Panc1 (cell line): Measurements from ENCODE around the gene CUTA. TPM values are rescaled to one million over a fixed set of nuclear protein-coding genes. Genes with fewer than 3 reads are reported as not detected.
A peak's percentile ranks its signal among the peaks of the same experiment; 100 is the strongest.

Experiments
- ATAC-seq: fragments of 200-7000 bp; cut with Tn5 transposase; 2 replicates; pipeline ENCODE4 v1.9.1; 2020; ENCODE audit warnings: mild to moderate bottlenecking, moderate library complexity
- BruUV-seq: library from RNA; stranded (reverse); fragments of 400-500 nt; replicated peaks from 2 replicates; lab custom pipeline; 2021; lab: Mats Ljungman, UMichigan
- CTCF ChIA-PET: fragments of 300-600 bp; sonication (Branson Sonifier 250); formaldehyde crosslinking; loops from one replicate; lab custom pipeline; 2022; ENCODE audit warnings: antibody characterized with exemption; lab: Charles Lee
- POLR2A ChIA-PET: fragments of 300-600 bp; sonication (Branson Sonifier 250); formaldehyde crosslinking; loops from one replicate; lab custom pipeline; 2022; ENCODE audit warnings: antibody characterized with exemption; lab: Charles Lee
- DNase-seq: peaks from one replicate; pipeline ENCODE4 v3.0.0-alpha.2; 2010; ENCODE audit warnings: low read depth, low spot score
- H3K27ac ChIP-seq: 2 replicates; pipeline ENCODE4 v1.5.1; 2011; ENCODE audit warnings: mild to moderate bottlenecking, low read length, inconsistent platforms
- H3K27me3 ChIP-seq: fragments of 200-500 bp; sonication (Bioruptor generic); 2 replicates; pipeline ENCODE4 v1.6.0; 2014; ENCODE audit warnings: low read length, inconsistent platforms; ENCODE audit not compliant: control insufficient read depth, insufficient read depth
- H3K36me3 ChIP-seq: fragments of 200-500 bp; sonication (Bioruptor generic); 2 replicates; pipeline ENCODE4 v1.5.1; 2014; ENCODE audit warnings: inconsistent platforms, mild to moderate bottlenecking, low read length, moderate library complexity; ENCODE audit not compliant: control insufficient read depth, insufficient read depth
- H3K4me1 ChIP-seq: 2 replicates; pipeline ENCODE4 v1.5.1; 2011; ENCODE audit warnings: inconsistent platforms, mild to moderate bottlenecking, low read length, moderate library complexity; ENCODE audit not compliant: control insufficient read depth, insufficient read depth
- H3K4me3 ChIP-seq, 2 experiments: 2 replicates each; pipeline ENCODE4 v1.5.1; 2011 to 2012; ENCODE audit warnings: low read depth in 2 of 2, low read length in 2 of 2, mild to moderate bottlenecking in 2 of 2, inconsistent platforms in 1 of 2, moderate library complexity in 1 of 2
- H3K9me3 ChIP-seq: fragments of 200-500 bp; sonication (Bioruptor generic); 2 replicates; pipeline ENCODE4 v1.5.1; 2014; ENCODE audit warnings: low read depth, mild to moderate bottlenecking, inconsistent platforms, low read length, moderate library complexity; ENCODE audit not compliant: control insufficient read depth, insufficient read depth
- POLR2AphosphoS5 ChIP-seq: IDR thresholded peaks from 2 replicates; pipeline ENCODE4 v1.6.1; 2012; ENCODE audit warnings: mild to moderate bottlenecking, low read depth, low read length, moderate library complexity
- SIN3A ChIP-seq: IDR thresholded peaks from 2 replicates; pipeline ENCODE4 v1.6.1; 2012; ENCODE audit warnings: low read depth, mild to moderate bottlenecking, low read length, moderate library complexity, borderline replicate concordance; ENCODE audit not compliant: insufficient read depth
- TCF7L2 ChIP-seq: IDR thresholded peaks from 2 replicates; pipeline ENCODE4 v1.6.1; 2011; ENCODE audit warnings: mild to moderate bottlenecking, low read depth, low read length, inconsistent platforms
- in situ Hi-C: cut with HindIII; loops from 2 replicates; pipeline ENCODE4 v1.10.0; 2016; ENCODE audit warnings: low sequenced_read_pairs, low pct_unique_long_range_greater_than_20kb
- intact Hi-C: fragments of 100-400 bp; cut with micrococcal nuclease; formaldehyde crosslinking; loops from one replicate; pipeline ENCODE4 v1.10.0; 2022; ENCODE audit not compliant: unreplicated experiment
- total RNA-seq: library from RNA; stranded (reverse); gene quantifications from one replicate; pipeline ENCODE4 v1.2.1, GENCODE V29; 2021; ENCODE audit not compliant: unreplicated experiment
- TF ChIP-seq, protein P1 (sequence below), 2 experiments: IDR thresholded peaks; 2 replicates each; pipeline ENCODE4 v1.6.1; 2011 to 2012; ENCODE audit warnings: low read depth in 2 of 2, control low read depth in 1 of 2, low read length in 1 of 2, mild to moderate bottlenecking in 1 of 2, moderate library complexity in 1 of 2; ENCODE audit not compliant: insufficient read depth in 1 of 2
- TF ChIP-seq, protein P2 (sequence below): fragments of 450-650 bp; IDR thresholded peaks from 2 replicates; pipeline ENCODE4 v1.5.1; 2017; ENCODE audit warnings: mild to moderate bottlenecking

CUTA gene
- total RNA-seq, 1 experiment from 2014 or later: 338 TPM

DNA sequence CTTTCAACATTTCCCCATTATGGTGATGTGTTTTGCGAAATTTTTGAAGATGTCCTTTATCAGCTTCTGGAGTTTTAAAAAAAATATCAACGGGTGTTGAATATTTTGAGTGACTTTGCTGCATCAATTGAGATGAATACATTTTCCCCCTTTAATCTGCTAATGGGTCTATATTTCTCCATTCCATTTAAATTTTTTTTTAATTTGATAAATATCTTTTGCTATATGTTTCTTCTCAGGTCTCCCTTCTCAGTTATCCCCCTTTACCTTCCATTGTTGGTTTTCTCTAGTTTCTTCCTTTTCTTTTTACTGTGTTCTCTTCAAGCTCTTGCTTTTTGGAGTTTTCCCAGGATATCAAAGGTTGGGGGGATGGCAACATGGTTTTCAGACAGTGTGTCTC is 27.7 kb downstream of the CUTA start:
- intact Hi-C loops: no loop called here
- ChIA-PET POLR2A (no interaction called here), CTCF (interaction anchor here (0.8 kb wide), 1 partner anchor 78 kb away, joined by 3 read pairs; no protein-coding TSS in a partner anchor)
- DNase-seq (no peak), ATAC-seq (no peak)
- Histone ChIP-seq H3K4me3 (no peak overlapping the region), H3K4me1 (peaks cover 18% of the 10 kb centered on the region), H3K36me3 (no peaks in the 10 kb centered on the region), H3K9me3 (no peaks in the 10 kb centered on the region), H3K27ac (peak overlapping the region; percentile 98), H3K27me3 (no peaks in the 10 kb centered on the region)
- BruUV-seq: no TSS peak
- in situ Hi-C loops: no loop called here
- TF ChIP-seq TCF7L2 (no peak), POLR2AphosphoS5 (no peak), SIN3A (no peak)
- TF ChIP-seq, protein P1, sequence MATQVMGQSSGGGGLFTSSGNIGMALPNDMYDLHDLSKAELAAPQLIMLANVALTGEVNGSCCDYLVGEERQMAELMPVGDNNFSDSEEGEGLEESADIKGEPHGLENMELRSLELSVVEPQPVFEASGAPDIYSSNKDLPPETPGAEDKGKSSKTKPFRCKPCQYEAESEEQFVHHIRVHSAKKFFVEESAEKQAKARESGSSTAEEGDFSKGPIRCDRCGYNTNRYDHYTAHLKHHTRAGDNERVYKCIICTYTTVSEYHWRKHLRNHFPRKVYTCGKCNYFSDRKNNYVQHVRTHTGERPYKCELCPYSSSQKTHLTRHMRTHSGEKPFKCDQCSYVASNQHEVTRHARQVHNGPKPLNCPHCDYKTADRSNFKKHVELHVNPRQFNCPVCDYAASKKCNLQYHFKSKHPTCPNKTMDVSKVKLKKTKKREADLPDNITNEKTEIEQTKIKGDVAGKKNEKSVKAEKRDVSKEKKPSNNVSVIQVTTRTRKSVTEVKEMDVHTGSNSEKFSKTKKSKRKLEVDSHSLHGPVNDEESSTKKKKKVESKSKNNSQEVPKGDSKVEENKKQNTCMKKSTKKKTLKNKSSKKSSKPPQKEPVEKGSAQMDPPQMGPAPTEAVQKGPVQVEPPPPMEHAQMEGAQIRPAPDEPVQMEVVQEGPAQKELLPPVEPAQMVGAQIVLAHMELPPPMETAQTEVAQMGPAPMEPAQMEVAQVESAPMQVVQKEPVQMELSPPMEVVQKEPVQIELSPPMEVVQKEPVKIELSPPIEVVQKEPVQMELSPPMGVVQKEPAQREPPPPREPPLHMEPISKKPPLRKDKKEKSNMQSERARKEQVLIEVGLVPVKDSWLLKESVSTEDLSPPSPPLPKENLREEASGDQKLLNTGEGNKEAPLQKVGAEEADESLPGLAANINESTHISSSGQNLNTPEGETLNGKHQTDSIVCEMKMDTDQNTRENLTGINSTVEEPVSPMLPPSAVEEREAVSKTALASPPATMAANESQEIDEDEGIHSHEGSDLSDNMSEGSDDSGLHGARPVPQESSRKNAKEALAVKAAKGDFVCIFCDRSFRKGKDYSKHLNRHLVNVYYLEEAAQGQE (IDR thresholded peaks at IDR 0.05; ENCODE audit: insufficient read depth in 1 of 2, low read depth in 2 of 2, low read length in 1 of 2): no peak
- TF ChIP-seq, protein P2, sequence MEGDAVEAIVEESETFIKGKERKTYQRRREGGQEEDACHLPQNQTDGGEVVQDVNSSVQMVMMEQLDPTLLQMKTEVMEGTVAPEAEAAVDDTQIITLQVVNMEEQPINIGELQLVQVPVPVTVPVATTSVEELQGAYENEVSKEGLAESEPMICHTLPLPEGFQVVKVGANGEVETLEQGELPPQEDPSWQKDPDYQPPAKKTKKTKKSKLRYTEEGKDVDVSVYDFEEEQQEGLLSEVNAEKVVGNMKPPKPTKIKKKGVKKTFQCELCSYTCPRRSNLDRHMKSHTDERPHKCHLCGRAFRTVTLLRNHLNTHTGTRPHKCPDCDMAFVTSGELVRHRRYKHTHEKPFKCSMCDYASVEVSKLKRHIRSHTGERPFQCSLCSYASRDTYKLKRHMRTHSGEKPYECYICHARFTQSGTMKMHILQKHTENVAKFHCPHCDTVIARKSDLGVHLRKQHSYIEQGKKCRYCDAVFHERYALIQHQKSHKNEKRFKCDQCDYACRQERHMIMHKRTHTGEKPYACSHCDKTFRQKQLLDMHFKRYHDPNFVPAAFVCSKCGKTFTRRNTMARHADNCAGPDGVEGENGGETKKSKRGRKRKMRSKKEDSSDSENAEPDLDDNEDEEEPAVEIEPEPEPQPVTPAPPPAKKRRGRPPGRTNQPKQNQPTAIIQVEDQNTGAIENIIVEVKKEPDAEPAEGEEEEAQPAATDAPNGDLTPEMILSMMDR: no peak

DNA sequence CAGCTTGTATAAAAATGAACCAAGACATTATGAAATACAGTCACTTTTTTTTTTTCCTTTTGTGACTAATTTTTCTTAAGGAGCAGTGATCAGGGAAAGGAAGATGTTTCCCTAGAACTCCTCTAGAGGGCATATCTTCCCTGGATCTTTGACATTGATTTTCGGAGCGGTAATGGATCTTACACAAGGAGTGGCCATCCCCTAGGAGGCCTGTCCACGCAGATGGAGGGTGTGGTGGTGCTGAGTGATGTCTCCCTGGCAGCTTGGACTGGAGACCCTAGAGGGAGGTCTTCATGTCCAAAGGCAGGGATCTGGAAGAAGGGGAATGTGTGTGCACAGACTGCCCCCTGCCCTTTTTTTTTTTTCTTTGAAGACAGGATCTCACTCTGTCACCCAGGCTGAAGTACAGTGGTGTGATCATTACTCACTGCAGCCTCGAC is 33.3 kb downstream of the CUTA start:
- no peak for TF ChIP-seq POLR2AphosphoS5
- no peak for TF ChIP-seq TCF7L2
- TF ChIP-seq, protein P2: peak; percentile 75
- H3K9me3 ChIP-seq: no peaks in the 10 kb centered on the region
- H3K27ac ChIP-seq: no peak overlapping the region
- intact Hi-C loops (no loop called here), in situ Hi-C loops (no loop called here)
- H3K4me3 ChIP-seq: no peak overlapping the region
- H3K36me3 ChIP-seq: no peaks in the 10 kb centered on the region
- ChIA-PET POLR2A (interaction anchor here (0.6 to 0.7 kb wide), 3 partner anchors 16 to 413 kb away, joined by 3 to 5 read pairs (median 5); no protein-coding TSS in a partner anchor), CTCF (no interaction called here)
- no peaks in the 10 kb centered on the region for H3K4me1 ChIP-seq
- BruUV-seq: no TSS peak
- H3K27me3 ChIP-seq: no peaks in the 10 kb centered on the region
- DNase-seq: no peak
- peak; percentile 85 for ATAC-seq
